Lower leg skin (tissue), 4 donors: ENCODE results near the gene KIRREL3. TPM values are rescaled to one million over a fixed set of nuclear protein-coding genes. Genes with fewer than 3 reads are reported as not detected.

Source experiments
- DNase-seq, 2 donors: peaks; one replicate each; pipeline ENCODE4 v3.0.0-alpha.2; 2019; ENCODE audit warnings: low spot score in 2 of 2
- H3K4me3 ChIP-seq: fragments of 200-600 bp; sonication (generic); 2 replicates; pipeline ENCODE4 v1.5.1; 2017; ENCODE audit warnings: mild to moderate bottlenecking, low read depth; ENCODE audit not compliant: poor library complexity, severe bottlenecking
- CTCF ChIP-seq, 3 donors: fragments of 450-650 bp; IDR thresholded peaks; one replicate each; pipeline ENCODE4 v1.5.1; 2016; ENCODE audit warnings: antibody characterized with exemption in 3 of 3, mild to moderate bottlenecking in 3 of 3, moderate library complexity in 2 of 3
- POLR2A ChIP-seq, 2 donors: fragments of 450-650 bp; IDR thresholded peaks; one replicate each; pipeline ENCODE4 v1.6.1; 2016 to 2017; ENCODE audit warnings: antibody characterized with exemption in 2 of 2, mild to moderate bottlenecking in 1 of 2, moderate library complexity in 1 of 2
- WGBS, 2 donors: methylation state at CpG; one replicate each; pipeline ENCODE4 v1.1.5; 2018; 5-methylcytosine and 5-hydroxymethylcytosine counted together
- intact Hi-C: fragments of 100-400 bp; cut with DNase I; formaldehyde crosslinking; loops from one replicate; pipeline ENCODE4 v1.15.0; 2023; ENCODE audit warnings: low total_unique reads
- total RNA-seq, 4 donors: library from RNA; depleted of rRNA; stranded (reverse); fragments of >200 nt; gene quantifications; one replicate each; pipeline ENCODE4 v1.1.0, GENCODE V29; 2016

Gene KIRREL3
- total RNA-seq, 4 donors from 2014 or later = 0.13 TPM; not detected in 3

DNA sequence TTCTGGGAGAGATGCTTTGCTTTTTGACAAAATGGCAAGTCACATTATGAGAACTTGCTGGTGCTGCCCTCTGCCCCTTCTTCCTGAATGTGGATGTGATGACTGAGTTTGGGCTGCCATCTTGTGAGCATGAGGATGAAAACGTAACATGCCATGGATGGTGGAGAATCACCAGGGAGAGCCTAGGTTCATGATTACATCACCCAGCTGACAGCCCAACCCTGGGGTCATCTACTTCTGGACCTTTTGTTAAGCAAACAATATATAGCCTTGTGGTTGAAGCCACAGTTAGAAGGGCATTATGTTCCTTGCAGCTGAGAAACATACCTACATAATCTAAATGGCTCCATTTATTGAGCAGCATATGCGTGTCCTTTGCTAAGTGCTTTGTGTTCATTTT lies 321.5 kb downstream of the KIRREL3 start:
- TF ChIP-seq CTCF (IDR thresholded peaks at IDR 0.05) (no peak), POLR2A (IDR thresholded peaks at IDR 0.05) (no peak)
- 45 to 46% methylated on average over 2 of the region's 2 CpGs for WGBS, 2 donors
- DNase-seq = no peak
- intact Hi-C loops = no loop called here
- H3K4me3 ChIP-seq = no peak overlapping the region

DNA sequence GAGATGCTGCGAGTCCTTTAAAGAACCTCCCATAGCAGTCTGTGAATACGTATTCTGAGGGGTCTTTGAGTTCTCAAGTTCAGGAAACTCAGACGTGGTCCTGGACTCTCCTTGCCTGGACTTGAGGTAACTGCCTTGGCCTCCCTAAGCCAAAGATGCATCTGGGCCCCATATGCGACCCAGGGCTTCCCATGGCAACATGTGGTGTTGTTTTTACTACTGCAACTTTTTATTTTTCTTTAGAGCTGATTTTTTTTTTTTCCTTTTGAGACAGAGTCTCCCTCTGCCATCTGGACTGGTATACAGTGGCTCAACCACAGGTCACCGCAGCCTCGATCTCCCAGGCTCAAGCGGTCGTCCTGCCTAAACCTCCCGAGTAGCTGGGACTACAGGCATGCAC lies 324.0 kb downstream of the KIRREL3 start:
- no peak for DNase-seq
- intact Hi-C loops = no loop called here
- WGBS, 2 donors = 77% methylated on average over 9 of the region's 9 CpGs

GRCh38 chr11:126673319-126673718 lies 327.3 kb downstream of the KIRREL3 start:
- 43 to 52% methylated on average over 1 of the region's 1 CpG for WGBS, 2 donors

More for the DNA sequence above, 324.0 kb downstream of the KIRREL3 start:
- H3K4me3 ChIP-seq = no peak overlapping the region
- no peak for TF ChIP-seq POLR2A (IDR thresholded peaks at IDR 0.05)

GRCh38 chr11:126669416-126669815 lies 331.2 kb downstream of the KIRREL3 start:
- DNase-seq = no peak
- TF ChIP-seq POLR2A (IDR thresholded peaks at IDR 0.05) (no peak), CTCF (IDR thresholded peaks at IDR 0.05) (no peak)
- intact Hi-C loops = no loop called here
- H3K4me3 ChIP-seq = no peak overlapping the region
- WGBS, 2 donors = 44 to 52% methylated on average over 5 of the region's 5 CpGs

More at GRCh38 chr11:126673319-126673718, 327.3 kb downstream of the KIRREL3 start:
- H3K4me3 ChIP-seq = no peak overlapping the region
- no peak for DNase-seq
- intact Hi-C loops = no loop called here
- TF ChIP-seq CTCF (IDR thresholded peaks at IDR 0.05) (no peak), POLR2A (IDR thresholded peaks at IDR 0.05) (no peak)

- no peak for DNase-seq
- TF ChIP-seq CTCF (IDR thresholded peaks at IDR 0.05) (no peak), POLR2A (IDR thresholded peaks at IDR 0.05) (no peak)
- intact Hi-C loops = no loop called here
- no peak overlapping the region for H3K4me3 ChIP-seq
- WGBS, 2 donors = 96 to 97% methylated on average over 2 of the region's 2 CpGs
Observed at GRCh38 chr11:126664643-126665042, 335.9 kb downstream of the KIRREL3 start.

GRCh38 chr11:126663749-126664592 lies 336.6 kb downstream of the KIRREL3 start:
- 91 to 96% methylated on average over 3 of the region's 3 CpGs for WGBS, 2 donors
- H3K4me3 ChIP-seq = no peak overlapping the region
- intact Hi-C loops = no loop called here
- DNase-seq = no peak
- TF ChIP-seq CTCF (IDR thresholded peaks at IDR 0.05) (no peak), POLR2A (IDR thresholded peaks at IDR 0.05) (no peak)
